T47D (cell line): ENCODE data around the gene HHEX.
"Not testable (repeated sequence)": the region's sequence is repeated elsewhere in the genome, so short reads cannot be mapped to it uniquely, and the experiment has no call there.

ENCODE experiments used
- DNase-seq, 2 experiments: peaks; one replicate each; pipeline versions ENCODE4 v3.0.0 to v3.0.0-alpha.2; 2011 to 2012; ENCODE audit warnings: low read depth in 1 of 2, low spot score in 1 of 2
- JUND ChIP-seq: IDR thresholded peaks from 2 replicates; pipeline ENCODE4 v1.6.1; 2012; ENCODE audit warnings: low read depth
- in situ Hi-C: cut with HindIII; loops from 2 replicates; pipeline ENCODE4 v1.10.0; 2016; ENCODE audit warnings: low sequenced_read_pairs, low pct_unique_long_range_greater_than_20kb

The HHEX gene

DNA sequence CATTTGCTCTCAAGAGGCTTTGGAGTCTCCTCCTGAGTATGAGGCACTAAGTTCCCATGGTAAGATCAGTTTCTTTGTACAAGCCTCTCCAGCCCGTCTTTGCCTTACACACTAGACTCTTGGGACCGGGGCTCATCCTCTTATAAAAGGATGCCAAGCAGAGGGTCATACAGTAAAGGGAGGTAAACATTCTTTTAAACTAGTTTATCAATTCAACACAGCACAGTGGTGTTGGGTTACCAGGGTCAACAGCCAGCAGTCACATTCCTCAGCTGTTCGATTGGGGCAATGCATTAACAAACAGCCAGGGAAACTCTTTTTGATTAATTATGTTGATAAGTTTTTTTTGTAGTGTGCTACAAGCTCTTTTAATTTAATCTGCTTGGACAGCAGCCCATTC, 37.8 kb downstream of the HHEX start:
- in situ Hi-C loops, result no loop called here
- TF ChIP-seq JUND, result no peak
- DNase-seq, result no peak

DNA sequence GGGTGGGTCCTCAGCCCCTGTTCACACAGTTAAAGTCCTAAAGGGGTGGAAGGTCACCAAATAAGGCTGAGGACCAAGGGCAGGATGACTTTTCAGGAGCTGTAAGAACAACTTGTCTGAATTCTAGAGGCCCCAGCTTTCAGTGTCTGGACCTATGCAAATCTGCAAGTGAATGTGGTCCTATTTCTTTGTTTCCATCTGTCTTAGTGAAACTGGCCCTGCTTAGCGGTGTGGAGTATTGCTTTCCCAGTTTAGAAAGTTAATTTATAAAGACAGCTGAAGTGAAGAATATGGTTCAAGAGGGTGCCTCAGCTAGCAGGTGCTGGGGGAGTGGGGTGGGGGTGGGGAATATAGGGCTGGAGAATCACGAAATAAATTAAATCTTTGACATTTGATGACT, 40.1 kb downstream of the HHEX start:
- no peak for TF ChIP-seq JUND
- in situ Hi-C loops, result no loop called here
- no peak for DNase-seq

DNA sequence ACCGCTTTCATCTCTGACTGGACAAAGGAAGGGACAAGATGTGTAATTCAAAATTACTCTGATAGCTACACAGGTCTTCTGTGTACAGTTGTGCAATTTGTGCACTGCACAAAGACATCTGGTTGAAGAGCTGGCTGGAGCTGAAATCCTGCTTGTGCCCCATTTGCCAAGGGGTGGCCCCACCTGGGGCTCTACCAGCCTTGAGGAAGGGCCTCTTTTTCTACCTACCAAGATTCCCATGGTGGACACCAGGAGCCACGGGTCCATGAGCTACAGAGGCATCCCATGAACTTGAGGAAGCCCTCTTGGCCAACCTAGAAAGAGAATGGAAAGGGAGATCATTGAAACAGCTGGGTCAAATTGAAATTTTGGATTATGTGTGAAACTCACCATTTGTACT, 43.2 kb downstream of the HHEX start:
- in situ Hi-C loops, result no loop called here
- TF ChIP-seq JUND, result no peak
- DNase-seq, result no peak

DNA sequence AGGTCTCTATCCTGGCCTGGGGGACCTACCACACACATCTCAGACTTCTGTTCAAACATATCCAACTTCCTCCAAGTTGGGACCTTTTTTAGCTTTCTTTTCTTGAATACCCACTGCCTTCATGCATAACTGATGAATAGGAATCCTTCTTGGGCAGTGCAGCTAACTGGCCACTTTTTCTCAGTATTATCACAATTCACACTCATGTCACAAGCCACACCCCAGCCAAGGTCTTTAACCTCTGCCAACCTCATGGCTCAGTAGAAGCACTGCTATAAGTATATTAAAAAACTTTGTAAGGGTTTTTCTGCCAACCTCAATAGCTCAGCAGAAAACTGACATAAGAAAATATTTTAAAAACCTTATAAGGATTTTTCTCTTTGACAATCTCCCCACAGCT, 44.5 kb downstream of the HHEX start:
- no peak for TF ChIP-seq JUND
- in situ Hi-C loops, result no loop called here
- no peak for DNase-seq

DNA sequence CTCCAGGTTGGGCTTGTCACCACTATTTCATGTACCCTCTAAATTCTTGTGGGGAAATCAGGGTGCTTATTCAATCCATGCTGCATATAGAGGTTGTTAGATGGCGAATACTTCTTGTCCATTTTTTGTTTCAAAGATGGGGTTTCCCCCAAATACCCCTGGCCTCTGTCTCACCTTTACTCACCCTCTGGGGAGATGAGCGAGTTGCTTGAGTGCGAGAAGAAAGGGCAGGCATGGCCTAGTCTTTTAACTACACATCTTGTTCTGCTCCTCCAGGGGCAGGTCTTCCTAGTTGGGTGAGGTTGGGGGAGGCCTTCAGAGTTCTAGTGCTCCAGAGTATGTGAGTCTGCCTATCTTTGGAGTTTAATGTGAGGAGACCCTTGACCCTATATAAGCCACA, 46.2 kb downstream of the HHEX start:
- in situ Hi-C loops, result no loop called here
- DNase-seq, result no peak
- TF ChIP-seq JUND, result no peak

DNA sequence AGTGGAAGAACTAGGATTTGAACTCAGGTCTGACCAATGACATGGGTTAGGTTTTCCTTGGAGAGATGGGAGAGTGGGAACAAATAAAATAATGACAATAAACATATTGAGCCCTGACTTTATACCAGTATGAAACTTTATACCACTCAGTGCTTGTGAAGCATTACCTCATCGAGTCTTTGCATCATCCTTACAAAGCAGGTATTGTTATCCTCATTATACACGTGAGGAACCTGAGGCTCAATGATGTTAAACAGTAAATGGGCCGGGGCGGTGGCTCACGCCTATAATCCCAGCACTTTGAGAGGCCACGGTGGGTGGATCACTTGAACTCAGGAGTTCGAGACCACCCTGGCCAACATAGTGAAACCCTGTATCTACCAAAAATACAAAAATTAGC, 47.7 kb downstream of the HHEX start:
- in situ Hi-C loops, result no loop called here

DNA sequence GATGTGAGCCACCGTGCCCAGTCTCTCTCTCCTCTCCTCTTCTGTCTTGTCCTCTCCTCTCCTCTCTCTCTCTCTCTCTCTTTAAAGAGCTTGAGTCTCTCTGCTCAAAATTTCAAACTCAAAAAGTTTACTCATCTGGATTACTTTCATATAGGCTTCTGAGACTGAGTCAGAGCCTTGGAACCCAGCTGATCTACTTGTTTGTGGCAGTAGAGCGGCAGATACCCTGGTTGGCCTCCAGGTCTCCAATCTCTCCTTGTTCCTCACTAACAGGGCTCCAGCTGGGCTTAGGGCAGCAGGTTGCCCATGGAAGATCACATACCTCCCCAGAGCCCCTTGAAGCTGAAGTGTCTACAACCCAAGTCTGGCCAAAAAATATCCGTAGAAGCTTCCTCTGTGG, 51.0 kb downstream of the HHEX start:
- in situ Hi-C loops, result no loop called here
- no peak for DNase-seq
- no peak for TF ChIP-seq JUND

More for the DNA sequence above, 47.7 kb downstream of the HHEX start:
- DNase-seq, result no peak
- no peak for TF ChIP-seq JUND

DNA sequence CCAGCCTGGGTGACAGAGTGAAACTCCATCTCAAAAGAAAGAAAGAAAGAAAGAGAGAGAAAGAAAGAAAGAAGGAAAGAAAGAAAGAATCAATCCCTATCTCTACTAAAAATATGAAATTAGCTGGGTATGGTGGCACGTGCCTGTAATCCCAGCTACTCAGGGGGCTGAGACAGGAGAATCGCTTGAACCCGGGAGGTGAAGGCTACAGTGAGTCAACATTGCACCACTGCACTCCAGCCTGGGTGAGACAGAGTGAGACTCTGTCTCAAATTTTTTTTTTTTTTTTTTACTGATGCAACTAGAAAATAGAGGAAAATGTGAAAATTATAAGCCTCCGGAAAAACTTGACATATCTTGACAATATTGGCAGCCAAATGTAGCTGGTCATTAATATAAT, 52.0 kb downstream of the HHEX start:
- DNase-seq, in situ Hi-C loops: not testable (repeated sequence)

DNA sequence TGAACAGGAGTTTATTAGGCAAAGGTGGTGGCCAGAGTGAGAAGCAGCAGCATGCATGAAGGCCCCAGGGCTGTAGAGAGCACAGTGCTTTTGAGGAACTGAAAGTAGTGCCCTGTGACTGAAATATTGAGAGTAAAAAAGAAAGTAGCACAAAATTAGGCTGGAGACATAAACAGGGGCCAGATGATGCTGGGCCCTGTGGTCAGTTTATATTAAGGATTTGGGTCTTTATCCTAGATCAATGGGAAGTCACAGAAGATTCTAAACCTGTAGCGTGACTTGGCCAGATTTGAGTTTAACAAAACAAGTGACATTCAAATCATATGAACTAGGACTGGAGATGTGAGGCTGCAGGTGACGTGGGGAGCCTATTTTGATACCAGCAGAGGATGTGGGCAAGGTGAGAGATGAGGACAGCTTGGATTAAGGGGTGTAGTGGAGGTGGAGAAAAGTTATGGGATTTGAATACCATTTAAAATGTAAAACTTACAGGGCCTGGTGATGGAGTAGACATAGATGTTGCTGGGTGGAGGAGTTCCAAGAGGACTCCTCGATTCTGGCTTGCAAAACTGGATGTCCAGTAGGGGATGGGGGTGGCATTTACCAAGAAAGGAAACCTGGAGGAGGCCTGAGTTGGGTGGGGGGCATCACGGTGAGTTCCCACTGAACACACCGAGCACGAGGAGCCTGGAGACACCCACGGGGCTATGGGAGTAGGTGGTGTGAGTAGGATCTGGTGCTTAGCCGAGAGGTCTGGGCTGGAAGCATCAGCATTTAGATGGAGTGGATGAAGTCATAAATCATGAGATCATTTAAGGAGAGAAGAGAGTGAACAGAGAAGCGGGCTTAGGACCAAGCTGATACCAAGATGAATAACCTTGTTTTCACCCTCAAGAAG, 52.8 kb downstream of the HHEX start:
- no peak for DNase-seq
- in situ Hi-C loops, result no loop called here
- TF ChIP-seq JUND, result no peak
